DOHH2 (cell line): ENCODE measurements around the gene SSH2.

ENCODE experiments used
- EZH2phosphoT487 ChIP-seq: fragments of 200-600 bp; sonication (generic); IDR thresholded peaks from 2 replicates; pipeline ENCODE4 v1.6.1; 2017; ENCODE audit warnings: borderline replicate concordance, mild to moderate bottlenecking, antibody characterized with exemption, low read length, moderate library complexity, mixed read lengths
- TF ChIP-seq, protein P1 (sequence below): fragments of 200-600 bp; sonication (generic); IDR thresholded peaks from one replicate; pipeline ENCODE4 v1.5.1; 2014; ENCODE audit warnings: antibody characterized with exemption, mild to moderate bottlenecking, low read depth, low read length; ENCODE audit not compliant: poor library complexity, severe bottlenecking

DNA sequence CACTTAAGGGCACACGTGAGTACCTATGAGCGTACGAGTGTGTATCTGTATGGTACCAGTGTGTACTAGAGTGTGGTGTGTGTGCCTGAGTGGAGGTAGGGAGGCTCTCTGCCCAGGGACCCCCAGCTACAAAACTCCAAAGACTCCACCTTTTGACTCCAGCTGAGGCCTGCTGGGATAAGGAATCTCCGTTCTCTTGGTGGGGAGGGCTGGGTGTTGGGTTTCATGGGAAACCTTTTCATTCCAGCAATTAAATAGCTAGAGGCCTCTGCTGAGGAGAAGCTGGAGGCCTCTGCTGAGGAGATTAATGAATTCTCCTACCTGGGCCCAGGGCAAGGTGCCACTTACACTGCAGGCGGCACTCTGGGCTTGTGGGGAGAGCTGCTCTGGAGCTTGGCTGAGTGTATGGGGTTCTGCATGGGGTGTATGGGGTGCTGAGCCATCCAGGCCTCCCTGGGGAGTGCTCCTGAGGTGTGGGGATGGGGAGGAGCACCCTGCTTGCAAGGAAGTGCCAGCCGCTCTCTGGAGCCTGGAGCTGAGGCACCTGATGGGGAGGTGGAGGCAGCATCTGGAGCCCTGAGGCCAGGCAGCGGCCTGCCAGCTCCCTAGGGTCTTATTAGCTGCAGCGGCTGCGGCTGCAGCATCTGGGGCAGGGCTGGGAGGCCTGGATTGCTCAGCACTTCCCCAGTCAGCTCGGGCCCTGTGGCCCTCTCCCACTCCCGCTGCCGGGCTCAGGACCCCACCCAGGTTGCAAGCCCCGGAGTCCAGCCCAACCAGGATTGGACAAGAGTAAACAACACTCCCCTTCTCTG, 332.5 kb downstream of the SSH2 start:
- TF ChIP-seq, protein P1, sequence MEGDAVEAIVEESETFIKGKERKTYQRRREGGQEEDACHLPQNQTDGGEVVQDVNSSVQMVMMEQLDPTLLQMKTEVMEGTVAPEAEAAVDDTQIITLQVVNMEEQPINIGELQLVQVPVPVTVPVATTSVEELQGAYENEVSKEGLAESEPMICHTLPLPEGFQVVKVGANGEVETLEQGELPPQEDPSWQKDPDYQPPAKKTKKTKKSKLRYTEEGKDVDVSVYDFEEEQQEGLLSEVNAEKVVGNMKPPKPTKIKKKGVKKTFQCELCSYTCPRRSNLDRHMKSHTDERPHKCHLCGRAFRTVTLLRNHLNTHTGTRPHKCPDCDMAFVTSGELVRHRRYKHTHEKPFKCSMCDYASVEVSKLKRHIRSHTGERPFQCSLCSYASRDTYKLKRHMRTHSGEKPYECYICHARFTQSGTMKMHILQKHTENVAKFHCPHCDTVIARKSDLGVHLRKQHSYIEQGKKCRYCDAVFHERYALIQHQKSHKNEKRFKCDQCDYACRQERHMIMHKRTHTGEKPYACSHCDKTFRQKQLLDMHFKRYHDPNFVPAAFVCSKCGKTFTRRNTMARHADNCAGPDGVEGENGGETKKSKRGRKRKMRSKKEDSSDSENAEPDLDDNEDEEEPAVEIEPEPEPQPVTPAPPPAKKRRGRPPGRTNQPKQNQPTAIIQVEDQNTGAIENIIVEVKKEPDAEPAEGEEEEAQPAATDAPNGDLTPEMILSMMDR, result no peak
- no peak for TF ChIP-seq EZH2phosphoT487
